Liver (tissue), 9 donors: ENCODE measurements around the gene DNAL1. TPM values are rescaled to one million over a fixed set of nuclear protein-coding genes. Genes with fewer than 3 reads are reported as not detected.

Experiments used
- DNase-seq: peaks from one replicate; pipeline ENCODE4 v3.0.0-alpha.2; 2017; ENCODE audit warnings: low spot score
- H3K27ac ChIP-seq, 2 donors: one replicate each; pipeline ENCODE4 v1.7.0; 2013; ENCODE audit warnings: inconsistent platforms in 2 of 2, low read length in 2 of 2, control low read depth in 1 of 2, low read depth in 1 of 2, mild to moderate bottlenecking in 1 of 2
- H3K27me3 ChIP-seq, 4 donors: one replicate each; pipeline versions ENCODE4 v1.6.1 to v1.7.0; 2013; ENCODE audit warnings: low read length in 3 of 4, inconsistent platforms in 1 of 4, mild to moderate bottlenecking in 1 of 4, moderate library complexity in 1 of 4; ENCODE audit not compliant: control insufficient read depth in 4 of 4, insufficient read depth in 4 of 4
- H3K36me3 ChIP-seq, 4 donors: one replicate each; pipeline versions ENCODE4 v1.6.1 to v1.7.0; 2013; ENCODE audit warnings: low read length in 3 of 4, mild to moderate bottlenecking in 3 of 4, low read depth in 1 of 4, moderate library complexity in 1 of 4; ENCODE audit not compliant: control insufficient read depth in 4 of 4, insufficient read depth in 3 of 4
- H3K4me1 ChIP-seq, 4 donors: one replicate each; pipeline versions ENCODE4 v1.6.1 to v1.7.0; 2013; ENCODE audit warnings: low read length in 3 of 4, mild to moderate bottlenecking in 3 of 4, moderate library complexity in 1 of 4; ENCODE audit not compliant: control insufficient read depth in 4 of 4, insufficient read depth in 4 of 4
- H3K4me3 ChIP-seq, 3 donors: one replicate each; pipeline versions ENCODE4 v1.6.1 to v1.7.0; 2013; ENCODE audit warnings: low read length in 3 of 3, control low read depth in 1 of 3, low read depth in 1 of 3, mild to moderate bottlenecking in 1 of 3
- H3K9ac ChIP-seq, 2 donors: one replicate each; pipeline ENCODE4 v1.7.0; 2013; ENCODE audit warnings: low read length in 2 of 2, mild to moderate bottlenecking in 2 of 2, moderate library complexity in 2 of 2, control low read depth in 1 of 2, low read depth in 1 of 2
- H3K9me3 ChIP-seq, 4 donors: one replicate each; pipeline versions ENCODE4 v1.6.1 to v1.7.0; 2013; ENCODE audit warnings: low read length in 3 of 4; ENCODE audit not compliant: control insufficient read depth in 4 of 4
- ATF3 ChIP-seq: IDR thresholded peaks from 2 replicates; pipeline ENCODE4 v1.6.1; 2016; ENCODE audit warnings: antibody characterized with exemption
- CTCF ChIP-seq: fragments of 150-350 bp; IDR thresholded peaks from 2 replicates; pipeline ENCODE4 v1.5.1; 2017; ENCODE audit warnings: improper control_type of control experiment, low read depth, low read length; ENCODE audit not compliant: missing input control
- EGR1 ChIP-seq, 2 donors: IDR thresholded peaks; 2 replicates each; pipeline ENCODE4 v1.6.1; 2016 to 2018; ENCODE audit warnings: antibody characterized with exemption in 2 of 2, low read depth in 2 of 2
- FOXA1 ChIP-seq: IDR thresholded peaks from 2 replicates; pipeline ENCODE4 v1.6.1; 2016; ENCODE audit warnings: antibody characterized with exemption
- FOXA2 ChIP-seq: IDR thresholded peaks from 2 replicates; pipeline ENCODE4 v1.6.1; 2016; ENCODE audit warnings: antibody characterized with exemption
- GABPA ChIP-seq, 2 donors: IDR thresholded peaks in 1 of 2; conservative IDR thresholded peaks in 1 of 2; 2 replicates each; pipeline ENCODE4 v1.6.1; 2016; ENCODE audit warnings: antibody characterized with exemption in 2 of 2, mild to moderate bottlenecking in 1 of 2, moderate library complexity in 1 of 2
- HNF4A ChIP-seq, 2 donors: conservative IDR thresholded peaks; 2 replicates each; pipeline ENCODE4 v1.6.1; 2016; ENCODE audit warnings: antibody characterized with exemption in 2 of 2, mild to moderate bottlenecking in 2 of 2
- HNF4G ChIP-seq: IDR thresholded peaks from 2 replicates; pipeline ENCODE4 v1.6.1; 2016; ENCODE audit warnings: antibody characterized with exemption
- JUND ChIP-seq, 2 donors: IDR thresholded peaks; 2 replicates each; pipeline ENCODE4 v1.6.1; 2016; ENCODE audit warnings: antibody characterized with exemption in 2 of 2
- MAX ChIP-seq: IDR thresholded peaks from 2 replicates; pipeline ENCODE4 v1.6.1; 2016; ENCODE audit warnings: antibody characterized with exemption
- NR2F2 ChIP-seq: IDR thresholded peaks from 2 replicates; pipeline ENCODE4 v1.6.1; 2016; ENCODE audit warnings: antibody characterized with exemption
- RAD21 ChIP-seq, 2 donors: IDR thresholded peaks; 2 replicates each; pipeline ENCODE4 v1.6.1; 2016; ENCODE audit warnings: antibody characterized with exemption in 2 of 2, mild to moderate bottlenecking in 2 of 2
- REST ChIP-seq: IDR thresholded peaks from 2 replicates; pipeline ENCODE4 v1.6.1; 2016; ENCODE audit warnings: antibody characterized with exemption, mild to moderate bottlenecking
- RXRA ChIP-seq, 2 donors: IDR thresholded peaks; 2 replicates each; pipeline ENCODE4 v1.6.1; 2017 to 2018; ENCODE audit warnings: antibody characterized with exemption in 2 of 2, mild to moderate bottlenecking in 1 of 2
- SP1 ChIP-seq: IDR thresholded peaks from 2 replicates; pipeline ENCODE4 v1.6.1; 2018; ENCODE audit warnings: antibody characterized with exemption, mild to moderate bottlenecking
- TAF1 ChIP-seq: conservative IDR thresholded peaks from 2 replicates; pipeline ENCODE4 v1.6.1; 2016; ENCODE audit warnings: antibody characterized with exemption, mild to moderate bottlenecking
- YY1 ChIP-seq: IDR thresholded peaks from 2 replicates; pipeline ENCODE4 v1.6.1; 2016; ENCODE audit warnings: antibody characterized with exemption, mild to moderate bottlenecking
- ZBTB33 ChIP-seq: IDR thresholded peaks from 2 replicates; pipeline ENCODE4 v1.6.1; 2016; ENCODE audit warnings: antibody characterized with exemption
- WGBS: extraction: QIAGEN DNeasy Blood & Tissue Kit; methylation state at CpG from one replicate; pipeline ENCODE4 v1.1.7; 2013; 5-methylcytosine and 5-hydroxymethylcytosine counted together
- polyA plus RNA-seq, 2 donors: library from polyadenylated mRNA; stranded (reverse) in 1 of 2; unstranded in 1 of 2; fragments of 200-250 nt in 1 of 2; fragments of >200 nt in 1 of 2; fragmentation: Nextera tagmentation in 1 of 2; extraction: Ambion mirVana in 1 of 2; gene quantifications; one replicate each; pipeline versions ENCODE4 v1.2.1 to v1.2.3, GENCODE V29; 2013 to 2015
- total RNA-seq, 2 donors: library from RNA; depleted of rRNA; stranded (reverse); fragments of >200 nt; gene quantifications; one replicate each; pipeline ENCODE4 v1.2.3, GENCODE V29; 2014
- donor health status: healthy.
- donor health status: healthy.
- donor health status: healthy.
- donor health status: healthy.
- donor health status: healthy.

Gene DNAL1
- total and polyA plus RNA-seq, 4 donors, result 1.9 to 3.4 (median 2.4) TPM

GRCh38 chr14:73750531-73750901 lies 105.7 kb downstream of the DNAL1 start:
- H3K4me1 ChIP-seq, result peaks cover 44 to 90% (median 78%) of the 10 kb centered on the region in 4 donors
- no peaks in the 10 kb centered on the region for H3K27me3 ChIP-seq
- no peaks in the 10 kb centered on the region for H3K9me3 ChIP-seq
- H3K9ac ChIP-seq, result no peak overlapping the region
- H3K36me3 ChIP-seq, result no peaks in the 10 kb centered on the region
- H3K4me3 ChIP-seq, result no peak overlapping the region
- no peak for DNase-seq
- H3K27ac ChIP-seq, result no peak overlapping the region
- 10% methylated on average over 3 of the region's 3 CpGs for WGBS
- TF ChIP-seq RXRA (IDR thresholded peaks at IDR 0.05), result peak in 1 of 2 donors; percentile 22
- peak; percentile 66 for TF ChIP-seq FOXA1
- TF ChIP-seq FOXA2, result peak; percentile 74
- peak; percentile 16 to 26 for TF ChIP-seq HNF4A (conservative IDR thresholded peaks at IDR 0.05)
- TF ChIP-seq EGR1 (IDR thresholded peaks at IDR 0.05; ENCODE audit: low read depth in 2 of 2), result no peak
- peak; percentile 32 for TF ChIP-seq MAX
- no peak for TF ChIP-seq SP1
- no peak for TF ChIP-seq YY1
- TF ChIP-seq RAD21 (IDR thresholded peaks at IDR 0.05), result peak in 1 of 2 donors; percentile 52

GRCh38 chr14:73751157-73751691 lies 106.4 kb downstream of the DNAL1 start:
- H3K27me3 ChIP-seq, result no peaks in the 10 kb centered on the region
- WGBS, result 67% methylated on average over 7 of the region's 7 CpGs
- peak overlapping the region in 1 of 2 donors; percentile 11 for H3K27ac ChIP-seq
- H3K36me3 ChIP-seq, result peaks cover 0 to 3% (median 0%) of the 10 kb centered on the region in 4 donors
- no peak overlapping the region for H3K9ac ChIP-seq
- no peaks in the 10 kb centered on the region for H3K9me3 ChIP-seq
- no peak overlapping the region for H3K4me3 ChIP-seq
- no peak for DNase-seq
- TF ChIP-seq JUND (IDR thresholded peaks at IDR 0.05) (no peak), RAD21 (IDR thresholded peaks at IDR 0.05) (no peak), HNF4A (conservative IDR thresholded peaks at IDR 0.05) (no peak), FOXA1 (no peak), NR2F2 (no peak), MAX (no peak), RXRA (IDR thresholded peaks at IDR 0.05) (no peak), CTCF (no peak), GABPA (IDR thresholded peaks at IDR 0.05 in 1 of 2, conservative IDR thresholded peaks at IDR 0.05 in 1 of 2) (no peak), YY1 (no peak), HNF4G (no peak), EGR1 (IDR thresholded peaks at IDR 0.05; ENCODE audit: low read depth in 2 of 2) (no peak), FOXA2 (no peak), SP1 (no peak), ATF3 (no peak), TAF1 (no peak), ZBTB33 (no peak), REST (no peak)
- H3K4me1 ChIP-seq, result peaks cover 48 to 90% (median 77%) of the 10 kb centered on the region in 4 donors
